Kidney epithelial cell (primary cell): ENCODE results near the gene ABHD12B. TPM values are rescaled to one million over a fixed set of nuclear protein-coding genes. Genes with fewer than 3 reads are reported as not detected.
"Not testable (repeated sequence)": the region's sequence is repeated elsewhere in the genome, so short reads cannot be mapped to it uniquely, and the experiment has no call there.

Experiments
- DNase-seq: peaks from one replicate; pipeline ENCODE4 v3.0.0-alpha.2; 2010; ENCODE audit warnings: low read depth
- H3K27me3 ChIP-seq: 2 replicates; pipeline ENCODE4 v1.6.0; 2011; ENCODE audit warnings: low read length; ENCODE audit not compliant: control insufficient read depth, insufficient read depth
- H3K36me3 ChIP-seq: 2 replicates; pipeline ENCODE4 v1.5.1; 2011; ENCODE audit warnings: low read length; ENCODE audit not compliant: control insufficient read depth, insufficient read depth
- H3K4me3 ChIP-seq: 2 replicates; pipeline ENCODE4 v1.5.1; 2011; ENCODE audit warnings: low read depth, mild to moderate bottlenecking, control low read depth, low read length
- total RNA-seq: library from RNA; depleted of rRNA; stranded (reverse); fragments of >200 nt; gene quantifications from 2 replicates; pipeline ENCODE4 v1.2.3, GENCODE V29; 2015
- TF ChIP-seq, protein P1 (sequence below): IDR thresholded peaks from 2 replicates; pipeline ENCODE4 v1.5.1; 2011; ENCODE audit warnings: mild to moderate bottlenecking, moderate library complexity, low read length, control low read depth, inconsistent platforms; ENCODE audit not compliant: insufficient read depth, poor library complexity, severe bottlenecking

The ABHD12B gene
- total RNA-seq, 1 donor from 2014 or later = not detected

DNA sequence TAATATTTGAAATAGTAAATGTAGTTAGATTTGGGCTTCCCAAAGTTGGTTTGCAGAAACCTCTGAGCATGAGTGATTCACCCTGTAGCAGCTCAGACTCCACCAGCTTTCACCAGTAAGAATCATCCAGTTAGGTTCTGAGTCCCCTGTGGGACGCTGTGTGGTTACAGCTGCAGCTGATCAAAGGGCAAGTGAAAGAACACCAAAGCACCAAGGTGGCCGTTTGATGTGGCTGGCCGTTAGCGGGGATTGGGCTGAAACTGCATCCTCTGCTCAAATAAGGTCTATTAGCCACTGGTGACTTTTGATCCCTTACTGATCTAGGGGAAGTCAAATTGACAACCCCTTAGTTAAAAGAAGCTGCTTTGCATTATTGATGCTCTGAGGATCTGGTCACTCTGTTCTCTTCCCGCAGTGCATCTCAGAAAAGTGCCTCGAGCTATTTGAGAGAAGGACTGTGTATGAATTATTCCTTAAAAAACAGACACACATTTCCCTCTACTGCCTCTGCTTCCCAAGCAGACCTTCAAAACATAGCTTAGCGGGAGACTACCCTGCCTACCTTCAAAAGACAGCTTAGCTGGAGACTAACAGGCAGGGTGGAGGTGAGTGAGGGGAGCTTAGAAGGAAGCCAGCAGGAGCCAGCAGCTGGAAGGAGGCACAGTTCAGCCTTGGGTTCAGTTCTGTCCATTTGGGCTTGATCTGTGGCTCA lies 3.7 kb downstream of the ABHD12B start:
- Histone ChIP-seq H3K4me3 (no peak overlapping the region), H3K36me3 (no peaks in the 10 kb centered on the region), H3K27me3 (peaks cover 11% of the 10 kb centered on the region)
- TF ChIP-seq, protein P1, sequence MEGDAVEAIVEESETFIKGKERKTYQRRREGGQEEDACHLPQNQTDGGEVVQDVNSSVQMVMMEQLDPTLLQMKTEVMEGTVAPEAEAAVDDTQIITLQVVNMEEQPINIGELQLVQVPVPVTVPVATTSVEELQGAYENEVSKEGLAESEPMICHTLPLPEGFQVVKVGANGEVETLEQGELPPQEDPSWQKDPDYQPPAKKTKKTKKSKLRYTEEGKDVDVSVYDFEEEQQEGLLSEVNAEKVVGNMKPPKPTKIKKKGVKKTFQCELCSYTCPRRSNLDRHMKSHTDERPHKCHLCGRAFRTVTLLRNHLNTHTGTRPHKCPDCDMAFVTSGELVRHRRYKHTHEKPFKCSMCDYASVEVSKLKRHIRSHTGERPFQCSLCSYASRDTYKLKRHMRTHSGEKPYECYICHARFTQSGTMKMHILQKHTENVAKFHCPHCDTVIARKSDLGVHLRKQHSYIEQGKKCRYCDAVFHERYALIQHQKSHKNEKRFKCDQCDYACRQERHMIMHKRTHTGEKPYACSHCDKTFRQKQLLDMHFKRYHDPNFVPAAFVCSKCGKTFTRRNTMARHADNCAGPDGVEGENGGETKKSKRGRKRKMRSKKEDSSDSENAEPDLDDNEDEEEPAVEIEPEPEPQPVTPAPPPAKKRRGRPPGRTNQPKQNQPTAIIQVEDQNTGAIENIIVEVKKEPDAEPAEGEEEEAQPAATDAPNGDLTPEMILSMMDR = no peak
- peak; percentile 26 for DNase-seq

DNA sequence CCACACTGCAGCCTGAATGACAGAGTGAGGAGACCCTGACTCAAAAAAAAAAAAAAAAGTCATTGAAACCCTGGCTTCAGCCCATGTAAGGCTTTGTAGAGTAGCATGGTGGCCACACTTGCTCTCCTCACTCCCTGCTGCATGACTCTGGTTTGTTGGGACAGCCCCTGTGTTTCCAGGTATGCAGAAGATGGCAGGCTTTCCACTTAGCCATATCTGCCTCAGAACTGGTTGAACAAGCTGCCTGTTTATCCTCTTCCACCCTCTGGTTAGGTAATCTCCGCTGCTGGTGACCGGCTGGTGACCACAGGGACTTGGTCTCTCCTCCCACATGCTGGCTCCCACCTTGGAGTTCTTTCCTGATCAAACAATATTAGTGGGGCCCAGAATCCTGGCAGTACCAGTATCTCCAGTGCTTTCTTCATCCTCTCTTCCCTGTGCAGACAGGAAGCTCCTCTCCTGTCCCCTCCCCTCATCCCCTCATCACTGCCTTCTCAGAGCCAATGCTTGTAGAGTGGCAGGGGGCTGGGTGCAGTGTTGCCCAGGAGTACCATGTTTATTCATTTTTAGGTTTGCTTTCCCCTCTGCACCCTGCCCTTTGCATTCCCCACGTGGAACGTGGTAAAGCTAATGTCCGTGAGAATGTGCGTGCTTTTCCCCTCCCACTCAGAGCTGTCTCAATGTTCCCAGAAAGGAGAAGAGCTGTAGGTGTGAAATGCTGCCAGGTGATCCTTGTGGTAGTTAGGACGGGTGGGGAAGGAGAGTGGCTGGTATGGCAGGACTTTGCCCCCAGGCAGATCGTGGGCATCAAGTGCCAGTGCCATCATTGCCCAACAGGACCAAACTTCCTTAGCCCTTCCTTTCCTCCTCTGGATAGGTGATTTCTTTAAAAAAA lies 11.3 kb downstream of the ABHD12B start:
- no peak for DNase-seq
- no peaks in the 10 kb centered on the region for H3K27me3 ChIP-seq
- H3K36me3 ChIP-seq = no peaks in the 10 kb centered on the region
- H3K4me3 ChIP-seq = no peak overlapping the region
- TF ChIP-seq, protein P1 = no peak

DNA sequence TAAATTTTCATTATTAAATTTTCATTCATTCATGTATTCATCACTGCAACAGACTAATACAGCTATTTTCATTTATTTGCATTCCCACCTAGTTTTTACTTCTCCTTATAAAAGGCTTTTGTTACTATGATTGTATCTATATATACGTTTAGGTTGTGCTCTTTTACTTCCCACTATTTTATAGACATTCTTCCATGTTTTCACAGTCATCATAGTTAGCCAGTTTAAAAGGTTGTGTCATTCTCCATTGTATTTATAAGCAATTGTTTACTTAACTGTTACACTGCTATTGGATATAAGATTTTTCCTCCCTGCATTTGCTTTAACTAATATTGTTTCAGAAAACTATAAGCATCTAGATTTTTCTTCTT lies 12.0 kb downstream of the ABHD12B start:
- H3K36me3 ChIP-seq = no peaks in the 10 kb centered on the region
- no peaks in the 10 kb centered on the region for H3K27me3 ChIP-seq
- DNase-seq = no peak
- no peak overlapping the region for H3K4me3 ChIP-seq
- TF ChIP-seq, protein P1 = no peak

DNA sequence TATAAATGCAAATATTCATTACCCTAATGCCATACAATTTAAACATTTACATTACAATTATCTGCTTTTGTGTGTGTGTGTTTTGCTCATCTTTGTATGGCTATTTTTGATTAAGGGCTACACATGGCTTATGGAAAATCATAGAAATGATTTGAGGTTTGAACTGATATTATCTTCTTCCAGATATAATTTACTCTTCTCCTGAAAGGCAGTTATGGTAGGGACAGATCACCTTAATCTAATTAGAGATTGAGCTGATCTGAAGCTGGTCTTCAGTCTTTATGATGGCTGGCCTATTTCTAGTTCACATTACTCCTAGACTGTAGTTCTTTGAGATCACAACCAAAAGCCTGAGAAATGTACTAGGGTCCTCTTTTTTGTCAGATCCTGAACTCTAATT lies 15.6 kb downstream of the ABHD12B start:
- Histone ChIP-seq H3K27me3 (no peaks in the 10 kb centered on the region), H3K4me3 (no peak overlapping the region), H3K36me3 (no peaks in the 10 kb centered on the region)
- TF ChIP-seq, protein P1 = no peak
- no peak for DNase-seq

DNA sequence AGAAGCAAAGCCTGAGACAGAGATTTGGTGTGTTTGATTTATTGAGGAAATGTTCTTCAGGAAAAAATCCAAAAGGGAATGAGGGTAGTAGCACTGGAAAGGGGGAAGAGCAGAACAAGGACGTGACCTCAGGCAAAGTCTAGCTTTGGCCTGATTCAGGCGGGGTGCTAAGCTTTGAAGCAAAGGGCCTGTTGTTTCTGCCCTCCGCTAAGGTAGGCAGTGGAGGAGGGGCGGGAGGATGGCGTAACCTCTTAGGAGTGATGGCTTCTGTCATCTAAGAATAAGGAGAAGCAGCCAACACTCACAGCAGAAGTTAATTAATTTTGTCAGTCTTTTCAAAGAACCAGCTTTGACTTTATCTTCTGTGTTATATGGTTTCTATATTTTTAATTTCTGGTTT lies 20.4 kb downstream of the ABHD12B start:
- DNase-seq = no peak
- H3K36me3 ChIP-seq = no peaks in the 10 kb centered on the region
- TF ChIP-seq, protein P1 = no peak
- no peaks in the 10 kb centered on the region for H3K27me3 ChIP-seq
- H3K4me3 ChIP-seq = no peak overlapping the region

DNA sequence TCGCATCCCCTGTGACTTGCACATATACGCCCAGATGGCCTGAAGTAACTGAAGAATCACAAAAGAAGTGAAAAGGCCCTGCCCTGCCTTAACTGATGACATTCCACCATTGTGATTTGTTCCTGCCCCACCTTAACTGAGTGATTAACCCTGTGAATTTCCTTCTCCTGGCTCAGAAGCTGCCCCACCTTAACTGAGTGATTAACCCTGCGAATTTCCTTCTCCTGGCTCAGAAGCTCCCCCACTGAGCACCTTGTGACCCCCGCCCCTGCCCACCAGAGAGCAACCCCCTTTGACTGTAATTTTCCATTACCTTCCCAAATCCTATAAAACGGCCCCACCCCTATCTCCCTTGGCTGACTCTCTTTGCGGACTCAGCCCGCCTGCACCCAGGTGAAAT lies 24.6 kb downstream of the ABHD12B start:
- not testable (repeated sequence) for DNase-seq, H3K4me3 ChIP-seq

DNA sequence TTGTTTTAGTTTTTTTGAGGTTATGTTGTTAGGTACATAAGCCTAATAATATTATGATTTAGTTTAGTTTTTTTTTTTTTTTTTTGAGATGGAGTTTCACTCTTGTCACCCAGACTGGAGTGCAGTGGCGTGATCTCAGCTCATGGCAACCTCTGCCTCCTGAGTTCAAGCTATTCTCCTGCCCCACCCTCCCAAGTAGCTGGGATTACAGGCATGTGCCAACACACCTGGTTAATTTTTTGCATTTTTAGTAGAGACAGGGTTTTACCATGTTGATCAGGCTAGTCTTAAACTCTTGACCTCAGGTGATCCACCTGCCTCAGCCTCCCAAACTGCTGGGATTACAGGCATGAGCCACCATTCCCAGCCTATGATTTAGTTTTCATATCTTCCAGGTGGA lies 25.2 kb downstream of the ABHD12B start:
- not testable (repeated sequence) for H3K27me3 ChIP-seq, H3K36me3 ChIP-seq, H3K4me3 ChIP-seq, DNase-seq

More for the DNA sequence above, 24.6 kb downstream of the ABHD12B start:
- not testable (repeated sequence) for H3K27me3 ChIP-seq, H3K36me3 ChIP-seq
